Common myeloid progenitor, CD34-positive (primary cell): ENCODE data around the gene AHDC1.
"Not testable (repeated sequence)": the region's sequence is repeated elsewhere in the genome, so short reads cannot be mapped to it uniquely, and the experiment has no call there.

ENCODE experiments used
- CTCF ChIA-PET: fragments of 350-600 bp; sonication (Branson Sonifier 250); formaldehyde crosslinking; loops from one replicate; lab custom pipeline; 2021; ENCODE audit warnings: antibody characterized with exemption; lab: Charles Lee
- POLR2A ChIA-PET: fragments of 350-600 bp; sonication (Branson Sonifier 250); formaldehyde crosslinking; loops from one replicate; lab custom pipeline; 2021; ENCODE audit warnings: antibody characterized with exemption; lab: Charles Lee
- DNase-seq, 3 donors: peaks; one replicate each; pipeline versions ENCODE4 v3.0.0 to v3.0.0-alpha.2; 2013
- H3K27ac ChIP-seq, 2 experiments: 1 replicate in 1 of 2; 2 replicates in 1 of 2; pipeline ENCODE4 v1.7.0; 2013; ENCODE audit warnings: inconsistent platforms in 2 of 2, low read length in 2 of 2, mild to moderate bottlenecking in 2 of 2, low read depth in 1 of 2, moderate library complexity in 1 of 2; ENCODE audit not compliant: severe bottlenecking in 2 of 2, insufficient read depth in 1 of 2, poor library complexity in 1 of 2
- H3K27me3 ChIP-seq, 5 experiments: replicated peaks in 2 of 5; 1 replicate in 3 of 5; 2 replicates in 2 of 5; pipeline versions ENCODE4 v1.6.1 to v1.7.0; 2013; ENCODE audit warnings: low read length in 4 of 5, mild to moderate bottlenecking in 2 of 5, moderate library complexity in 2 of 5, inconsistent platforms in 1 of 5; ENCODE audit not compliant: insufficient read depth in 5 of 5, control insufficient read depth in 4 of 5
- H3K36me3 ChIP-seq, 4 experiments: 1 replicate in 2 of 4; 2 replicates in 2 of 4; pipeline versions ENCODE4 v1.6.1 to v1.7.0; 2013; ENCODE audit warnings: low read length in 3 of 4, control low read depth in 1 of 4, mild to moderate bottlenecking in 1 of 4; ENCODE audit not compliant: control insufficient read depth in 4 of 4, insufficient read depth in 4 of 4
- H3K4me1 ChIP-seq, 4 experiments: 1 replicate in 3 of 4; 2 replicates in 1 of 4; pipeline versions ENCODE4 v1.6.1 to v1.7.1; 2013; ENCODE audit warnings: low read length in 3 of 4, mild to moderate bottlenecking in 3 of 4, control low read depth in 1 of 4, inconsistent platforms in 1 of 4, moderate library complexity in 1 of 4; ENCODE audit not compliant: control insufficient read depth in 4 of 4, insufficient read depth in 4 of 4; ENCODE audit errors: control extremely low read depth in 1 of 4
- H3K4me3 ChIP-seq, 7 experiments: 1 replicate in 4 of 7; 2 replicates in 3 of 7; pipeline versions ENCODE4 v1.5.1 to v1.7.0; 2013; ENCODE audit warnings: mild to moderate bottlenecking in 7 of 7, low read length in 6 of 7, moderate library complexity in 6 of 7, inconsistent platforms in 2 of 7, low read depth in 2 of 7, control low read depth in 1 of 7; ENCODE audit not compliant: insufficient read depth in 4 of 7, control insufficient read depth in 1 of 7; ENCODE audit errors: extremely low read depth in 1 of 7
- H3K9me3 ChIP-seq, 5 experiments: 1 replicate in 4 of 5; 2 replicates in 1 of 5; pipeline versions ENCODE4 v1.6.1 to v1.7.1; 2013; ENCODE audit warnings: low read length in 4 of 5, mild to moderate bottlenecking in 2 of 5, inconsistent platforms in 1 of 5, low read depth in 1 of 5, moderate library complexity in 1 of 5; ENCODE audit not compliant: control insufficient read depth in 4 of 5, insufficient read depth in 2 of 5; ENCODE audit errors: control extremely low read depth in 1 of 5
- WGBS: methylation state at CpG from one replicate; pipeline ENCODE4 v1.1.5; 2013; ENCODE audit not compliant: insufficient coverage; 5-methylcytosine and 5-hydroxymethylcytosine counted together

Gene AHDC1

GRCh38 chr1:27647328-27647727, 43.4 kb upstream of the AHDC1 start:
- Histone ChIP-seq H3K27me3 (no peaks in the 10 kb centered on the region), H3K36me3 (no peaks in the 10 kb centered on the region), H3K27ac (no peak overlapping the region), H3K4me1 (peaks cover 0 to 26% (median 14%) of the 10 kb centered on the region in 4 experiments), H3K4me3 (no peak overlapping the region), H3K9me3 (no peaks in the 10 kb centered on the region)
- DNase-seq = no peak
- 100% methylated on average over 5 of the region's 5 CpGs for WGBS
- ChIA-PET CTCF (interaction anchor here (1.1 to 5.1 kb wide), 8 partner anchors 9 to 39 kb away, joined by 3 to 40 read pairs (median 12); no protein-coding TSS in a partner anchor), POLR2A (interaction anchor here (0.6 kb wide), 1 partner anchor 157 kb away, joined by 3 read pairs; no protein-coding TSS in a partner anchor)

- no peak for DNase-seq
- Histone ChIP-seq H3K9me3 (no peaks in the 10 kb centered on the region), H3K27me3 (no peaks in the 10 kb centered on the region), H3K27ac (no peak overlapping the region), H3K4me3 (no peak overlapping the region), H3K4me1 (peaks cover 0 to 21% (median 14%) of the 10 kb centered on the region in 4 experiments), H3K36me3 (no peaks in the 10 kb centered on the region)
- 100% methylated on average over 5 of the region's 8 CpGs for WGBS
- ChIA-PET CTCF (interaction anchor here (1.3 to 5.1 kb wide), 5 partner anchors 8 to 39 kb away, joined by 3 to 40 read pairs (median 14); no protein-coding TSS in a partner anchor), POLR2A (no interaction called here)
Observed at GRCh38 chr1:27646676-27647075, 42.7 kb upstream of the AHDC1 start.

- CTCF ChIA-PET = interaction anchor here (1.3 to 2.2 kb wide), 6 partner anchors 14 to 227 kb away, joined by 4 to 17 read pairs (median 8); no protein-coding TSS in a partner anchor
- H3K27ac ChIP-seq = no peak overlapping the region
- no peaks in the 10 kb centered on the region for H3K9me3 ChIP-seq
- H3K4me3 ChIP-seq = no peak overlapping the region
- DNase-seq = no peak
- no peaks in the 10 kb centered on the region for H3K27me3 ChIP-seq
- 100% methylated on average over 4 of the region's 4 CpGs for WGBS
- POLR2A ChIA-PET = no interaction called here
- peaks cover 0 to 9% (median 5%) of the 10 kb centered on the region in 4 experiments for H3K4me1 ChIP-seq
- H3K36me3 ChIP-seq = no peaks in the 10 kb centered on the region
Observed at GRCh38 chr1:27645071-27645415, 41.1 kb upstream of the AHDC1 start.

- Histone ChIP-seq H3K4me3 (no peak overlapping the region), H3K36me3 (no peaks in the 10 kb centered on the region), H3K4me1 (peaks cover 0 to 7% (median 5%) of the 10 kb centered on the region in 4 experiments), H3K27ac (no peak overlapping the region), H3K9me3 (no peaks in the 10 kb centered on the region), H3K27me3 (no peaks in the 10 kb centered on the region)
- 100% methylated on average over 2 of the region's 5 CpGs for WGBS
- DNase-seq = no peak
- CTCF ChIA-PET = interaction anchor here (0.9 to 2.2 kb wide), 8 partner anchors 14 to 226 kb away, joined by 3 to 17 read pairs (median 4); no protein-coding TSS in a partner anchor
- POLR2A ChIA-PET = no interaction called here
Observed at GRCh38 chr1:27644369-27645070, 40.6 kb upstream of the AHDC1 start.

GRCh38 chr1:27643600-27644368, 39.8 kb upstream of the AHDC1 start:
- POLR2A ChIA-PET = no interaction called here
- H3K36me3 ChIP-seq = no peaks in the 10 kb centered on the region

GRCh38 chr1:27640514-27640913, 36.6 kb upstream of the AHDC1 start:
- H3K9me3 ChIP-seq, H3K36me3 ChIP-seq, H3K27me3 ChIP-seq, H3K27ac ChIP-seq, DNase-seq, POLR2A ChIA-PET, H3K4me3 ChIP-seq: not testable (repeated sequence)
- WGBS = 98% methylated on average over 5 of the region's 9 CpGs
- CTCF ChIA-PET = interaction anchor here (1.2 to 1.7 kb wide), 3 partner anchors 9 to 32 kb away, joined by 3 to 4 read pairs (median 4); no protein-coding TSS in a partner anchor
- H3K4me1 ChIP-seq = peaks cover 0 to 22% (median 17%) of the 10 kb centered on the region in 4 experiments

More at GRCh38 chr1:27643600-27644368, 39.8 kb upstream of the AHDC1 start:
- Histone ChIP-seq H3K27ac (no peak overlapping the region), H3K4me1 (peaks cover 0 to 7% (median 5%) of the 10 kb centered on the region in 4 experiments), H3K4me3 (no peak overlapping the region), H3K27me3 (no peaks in the 10 kb centered on the region), H3K9me3 (no peaks in the 10 kb centered on the region)
- peak; percentile 54 to 76 (median 70) for DNase-seq
- WGBS = 48% methylated on average over 10 of the region's 13 CpGs
- CTCF ChIA-PET = interaction anchor here (0.9 to 2.2 kb wide), 10 partner anchors 9 to 226 kb away, joined by 3 to 17 read pairs (median 4); no protein-coding TSS in a partner anchor
